ENCODE measurements around the gene CSMD2. TPM values are rescaled to one million over a fixed set of nuclear protein-coding genes. Genes with fewer than 3 reads are reported as not detected.

The CSMD2 gene
- total RNA-seq, 2 donors from 2014 or later = not detected

DNA sequence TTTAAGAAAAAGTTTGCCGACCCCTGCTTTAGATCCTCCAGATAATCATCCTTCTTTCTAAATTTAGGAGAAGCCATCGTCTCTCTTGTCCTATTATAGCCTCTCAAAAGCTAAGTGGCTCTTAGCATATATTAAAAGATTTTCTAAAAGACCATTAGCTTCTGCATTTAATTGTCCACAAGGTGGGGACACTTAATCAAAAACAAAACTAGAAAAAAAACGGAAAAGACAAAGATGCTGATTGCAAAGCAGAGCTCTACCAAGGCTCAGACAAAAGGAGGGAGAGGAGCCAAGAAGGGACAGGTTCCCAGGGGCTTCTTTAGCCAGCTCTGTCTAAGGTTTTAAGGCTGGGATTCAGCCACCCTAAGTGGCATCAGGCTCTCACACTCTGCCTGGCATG, 429.4 kb downstream of the CSMD2 start:
- ATAC-seq (replicated peaks) = no peak
- Mint-ChIP-seq H3K27ac (no peak overlapping the region), H3K27me3 (peaks cover 30% of the 10 kb centered on the region), H3K36me3 (ENCODE audit: low read depth) (no peaks in the 10 kb centered on the region), H3K9me3 (no peaks in the 10 kb centered on the region), H3K4me1 (no peaks in the 10 kb centered on the region), H3K4me3 (no peak overlapping the region)

DNA sequence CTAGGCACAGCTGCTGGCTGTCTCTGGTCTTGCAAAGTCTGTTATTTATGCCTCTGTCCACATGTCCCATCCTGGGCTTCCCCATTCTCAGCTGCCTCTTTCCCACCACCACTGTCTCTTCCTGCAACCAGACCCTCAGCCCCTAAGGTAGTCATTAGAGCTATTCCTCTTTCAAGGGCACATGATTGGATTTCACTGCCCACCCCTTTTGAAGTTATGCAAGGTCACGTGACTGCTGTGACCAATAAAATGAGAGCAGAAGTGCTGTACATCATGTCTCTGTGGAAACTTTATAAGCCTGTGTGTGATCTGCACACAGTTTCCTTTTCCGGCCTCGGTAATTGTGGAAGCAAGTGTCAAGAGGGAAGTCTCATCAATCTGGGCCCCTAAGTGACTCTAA, 437.7 kb downstream of the CSMD2 start:
- Mint-ChIP-seq H3K27ac (no peak overlapping the region), H3K27me3 (peaks cover 21% of the 10 kb centered on the region), H3K4me1 (no peaks in the 10 kb centered on the region), H3K36me3 (ENCODE audit: low read depth) (no peaks in the 10 kb centered on the region), H3K4me3 (no peak overlapping the region), H3K9me3 (no peaks in the 10 kb centered on the region)
- no peak for ATAC-seq (replicated peaks)

DNA sequence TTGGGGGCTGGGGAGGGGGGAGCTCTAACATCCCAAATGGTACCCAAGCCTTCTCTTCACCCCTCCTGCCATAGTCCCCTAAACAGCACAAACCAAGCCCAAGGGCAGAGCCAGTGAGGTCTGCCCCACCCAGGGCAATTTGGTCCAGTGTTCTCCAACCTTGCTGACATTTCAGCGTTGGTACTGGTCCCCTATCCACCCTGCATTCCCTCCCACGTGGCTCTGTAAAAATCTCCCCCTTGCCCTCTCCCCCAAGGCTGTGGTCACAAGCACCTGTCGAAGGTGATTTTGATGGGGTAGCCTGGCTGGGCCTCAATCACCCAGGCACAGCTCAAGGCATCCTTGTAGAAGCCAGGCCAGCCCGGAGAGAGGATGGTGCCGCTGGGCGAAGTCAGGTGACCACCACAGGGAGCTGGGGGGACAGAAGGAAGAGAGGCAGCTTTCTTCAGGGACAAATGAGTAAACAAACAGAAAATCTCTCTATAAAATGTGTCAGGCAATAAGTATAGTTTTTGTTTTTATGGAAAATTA, 438.7 kb downstream of the CSMD2 start:
- H3K4me3 Mint-ChIP-seq = no peak overlapping the region
- H3K9me3 Mint-ChIP-seq = no peaks in the 10 kb centered on the region
- H3K27me3 Mint-ChIP-seq = peaks cover 15% of the 10 kb centered on the region
- ATAC-seq (replicated peaks) = no peak
- H3K27ac Mint-ChIP-seq = no peak overlapping the region
- no peaks in the 10 kb centered on the region for H3K4me1 Mint-ChIP-seq
- no peaks in the 10 kb centered on the region for H3K36me3 Mint-ChIP-seq (ENCODE audit: low read depth)

DNA sequence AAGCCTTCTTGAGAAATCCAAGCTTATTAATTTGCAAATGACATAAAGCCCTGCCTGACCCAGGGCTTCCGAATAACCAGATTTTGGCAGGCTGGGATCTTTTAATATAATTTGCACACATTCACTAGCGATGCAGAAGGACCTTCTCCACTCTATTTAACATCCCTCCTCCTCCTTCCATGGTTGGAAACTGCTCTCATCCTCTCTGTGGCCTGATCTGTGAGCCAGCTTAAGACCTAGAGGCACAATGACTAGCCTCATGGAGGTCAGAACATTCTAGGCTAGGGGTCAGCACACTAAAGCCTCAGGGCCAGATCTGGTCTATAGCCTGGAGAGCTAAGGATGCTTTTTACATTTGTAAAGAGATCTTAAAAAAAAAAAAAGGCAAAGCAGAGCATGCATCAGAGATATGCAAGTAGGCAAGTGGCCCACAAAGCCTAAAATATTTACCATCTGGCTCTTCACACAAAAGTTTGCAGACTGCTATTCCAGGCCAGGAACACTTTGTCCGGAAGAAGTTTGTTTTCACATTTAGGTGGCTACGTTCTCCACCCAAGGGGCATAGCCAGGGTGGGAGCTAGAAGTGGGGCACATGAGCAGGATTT, 439.4 kb downstream of the CSMD2 start:
- Mint-ChIP-seq H3K9me3 (no peaks in the 10 kb centered on the region), H3K36me3 (ENCODE audit: low read depth) (no peaks in the 10 kb centered on the region), H3K27ac (no peak overlapping the region), H3K4me1 (no peaks in the 10 kb centered on the region), H3K4me3 (no peak overlapping the region), H3K27me3 (peaks cover 15% of the 10 kb centered on the region)
- no peak for ATAC-seq (replicated peaks)

DNA sequence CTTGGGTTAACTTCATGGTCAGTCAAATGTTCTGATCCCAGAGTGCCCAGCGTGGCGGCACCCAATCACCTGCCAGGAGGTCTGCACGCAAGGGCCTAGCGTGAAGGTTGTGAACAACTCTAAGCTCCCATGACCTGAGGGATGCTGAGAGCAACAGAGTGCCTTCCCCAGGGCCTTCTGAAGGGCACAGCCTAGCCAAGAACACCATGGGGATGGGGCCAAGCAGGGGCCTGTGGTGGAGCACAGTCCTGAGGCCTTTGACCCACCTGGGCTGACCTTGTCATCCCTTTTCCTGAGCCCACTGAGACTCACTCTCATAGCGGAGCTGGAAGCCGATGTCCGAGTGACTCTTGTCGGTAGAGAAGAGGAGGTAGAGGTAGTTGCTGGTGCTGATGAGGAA, 440.0 kb downstream of the CSMD2 start:
- no peak overlapping the region for H3K4me3 Mint-ChIP-seq
- peaks cover 12% of the 10 kb centered on the region for H3K27me3 Mint-ChIP-seq
- H3K4me1 Mint-ChIP-seq = no peaks in the 10 kb centered on the region
- no peak for ATAC-seq (replicated peaks)
- no peaks in the 10 kb centered on the region for H3K36me3 Mint-ChIP-seq (ENCODE audit: low read depth)
- no peaks in the 10 kb centered on the region for H3K9me3 Mint-ChIP-seq
- no peak overlapping the region for H3K27ac Mint-ChIP-seq

DNA sequence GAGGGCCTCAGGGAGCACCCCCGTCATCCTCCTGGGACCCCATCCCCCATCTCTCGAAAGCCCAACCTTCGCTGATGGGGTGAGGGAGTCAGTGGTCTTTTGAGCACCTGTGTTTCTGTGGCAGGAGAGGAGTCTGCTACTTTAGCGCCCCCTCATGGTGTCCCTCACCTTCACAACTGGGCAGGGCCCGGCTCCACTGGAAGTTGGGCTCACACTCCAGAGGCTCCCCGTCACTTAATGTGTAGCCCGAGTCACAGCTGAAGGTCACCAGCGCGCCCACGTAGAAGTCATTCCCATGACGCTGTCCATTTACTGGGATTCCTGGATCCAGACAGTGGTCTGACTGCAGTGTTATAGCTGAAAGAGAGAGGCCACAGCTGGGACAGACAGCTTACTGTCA, 440.7 kb downstream of the CSMD2 start:
- no peak overlapping the region for H3K4me3 Mint-ChIP-seq
- no peak for ATAC-seq (replicated peaks)
- H3K27ac Mint-ChIP-seq = no peak overlapping the region
- peaks cover 11% of the 10 kb centered on the region for H3K27me3 Mint-ChIP-seq
- no peaks in the 10 kb centered on the region for H3K4me1 Mint-ChIP-seq
- H3K9me3 Mint-ChIP-seq = no peaks in the 10 kb centered on the region
- no peaks in the 10 kb centered on the region for H3K36me3 Mint-ChIP-seq (ENCODE audit: low read depth)

DNA sequence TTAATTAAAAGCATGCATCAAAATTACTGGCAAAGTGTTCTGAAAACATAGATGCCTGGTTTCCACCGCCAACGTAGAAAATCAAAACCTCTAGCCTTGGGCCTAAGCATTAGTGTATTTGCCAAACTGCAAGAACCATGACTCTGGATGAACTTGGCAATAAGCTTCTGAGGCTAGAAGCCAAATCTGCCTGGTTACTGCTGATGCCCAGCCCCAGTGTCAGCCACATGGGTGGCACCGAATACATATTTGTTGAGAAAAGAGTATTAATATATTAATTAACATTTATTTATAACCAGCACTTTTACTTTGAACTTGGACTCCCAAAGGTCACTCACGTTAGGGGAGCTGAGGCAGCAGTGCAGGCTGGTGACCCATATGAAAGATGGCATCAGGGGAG, 441.8 kb downstream of the CSMD2 start:
- Mint-ChIP-seq H3K27me3 (peaks cover 11% of the 10 kb centered on the region), H3K36me3 (ENCODE audit: low read depth) (no peaks in the 10 kb centered on the region), H3K4me1 (no peaks in the 10 kb centered on the region), H3K9me3 (no peaks in the 10 kb centered on the region), H3K4me3 (no peak overlapping the region), H3K27ac (no peak overlapping the region)
- ATAC-seq (replicated peaks) = no peak

DNA sequence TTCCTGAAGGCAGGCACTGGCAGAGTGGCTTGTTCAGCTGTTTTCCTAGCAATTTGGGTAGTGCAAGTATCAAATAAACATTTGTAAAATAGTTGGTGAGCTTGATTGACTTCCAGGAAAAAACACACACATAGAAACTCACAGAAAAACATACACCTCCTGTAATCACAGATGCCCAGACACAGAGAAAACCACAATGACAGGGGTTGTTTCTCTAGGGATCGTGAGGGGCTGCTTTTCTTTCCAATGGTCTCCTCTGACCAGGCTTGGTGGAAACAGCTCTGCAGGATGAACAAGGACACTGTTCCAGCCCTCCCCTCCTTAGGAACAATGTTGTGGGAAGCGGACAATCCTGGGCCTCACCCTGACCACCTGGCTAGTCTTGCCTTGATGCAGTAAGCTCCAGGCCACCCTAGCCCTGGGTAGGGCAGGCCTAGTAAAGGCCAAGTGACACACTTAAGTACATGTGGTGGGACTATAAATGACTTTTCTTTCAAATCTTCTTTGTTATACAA, 443.7 kb downstream of the CSMD2 start:
- H3K36me3 Mint-ChIP-seq (ENCODE audit: low read depth) = no peaks in the 10 kb centered on the region
- no peaks in the 10 kb centered on the region for H3K9me3 Mint-ChIP-seq
- no peak for ATAC-seq (replicated peaks)
- H3K27me3 Mint-ChIP-seq = peaks cover 15% of the 10 kb centered on the region
- no peak overlapping the region for H3K4me3 Mint-ChIP-seq
- H3K27ac Mint-ChIP-seq = no peak overlapping the region
- no peaks in the 10 kb centered on the region for H3K4me1 Mint-ChIP-seq

DNA sequence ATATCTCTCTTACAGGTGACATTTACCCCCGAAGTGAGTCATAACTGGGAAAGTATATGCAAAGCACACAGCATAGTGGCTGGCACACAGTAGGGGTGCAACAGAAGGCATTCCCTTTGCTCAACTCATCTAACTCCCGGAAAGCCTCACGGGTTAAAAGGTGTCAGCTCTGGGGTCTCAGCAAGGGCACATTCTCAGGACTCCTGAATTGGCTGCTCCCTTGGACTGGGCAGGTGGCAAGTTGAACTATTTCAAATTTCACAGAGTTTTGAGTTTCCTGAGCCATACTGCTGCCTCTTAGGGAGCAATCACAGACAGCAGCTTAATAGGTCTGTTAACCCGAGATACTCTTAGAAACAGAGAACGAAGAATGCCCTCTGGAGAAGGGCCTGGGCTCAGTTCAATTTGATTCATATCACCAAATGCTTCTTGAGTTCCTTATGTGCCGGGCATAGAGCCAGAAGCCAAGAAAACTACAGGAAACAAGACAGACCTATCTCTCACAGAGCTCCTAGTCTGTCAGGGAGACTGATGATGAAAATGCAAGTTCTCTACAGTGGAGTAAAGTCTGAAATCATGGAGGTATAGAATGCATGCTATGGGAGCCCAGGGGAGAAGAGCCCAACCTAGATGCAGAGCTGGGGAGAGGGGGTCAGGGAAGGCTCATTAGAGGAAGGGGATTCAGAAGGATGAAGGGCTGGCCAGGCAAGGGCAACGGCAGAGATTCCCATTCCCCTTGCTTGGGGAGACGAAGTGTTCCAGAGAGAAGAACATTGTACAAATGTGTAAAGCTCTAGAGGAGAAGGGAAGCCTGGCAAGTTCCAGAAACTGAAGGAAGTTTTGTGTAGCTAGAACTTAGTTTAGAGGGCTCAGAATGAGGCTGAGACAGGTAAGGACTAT, 445.0 kb downstream of the CSMD2 start:
- ATAC-seq (replicated peaks) = no peak

DNA sequence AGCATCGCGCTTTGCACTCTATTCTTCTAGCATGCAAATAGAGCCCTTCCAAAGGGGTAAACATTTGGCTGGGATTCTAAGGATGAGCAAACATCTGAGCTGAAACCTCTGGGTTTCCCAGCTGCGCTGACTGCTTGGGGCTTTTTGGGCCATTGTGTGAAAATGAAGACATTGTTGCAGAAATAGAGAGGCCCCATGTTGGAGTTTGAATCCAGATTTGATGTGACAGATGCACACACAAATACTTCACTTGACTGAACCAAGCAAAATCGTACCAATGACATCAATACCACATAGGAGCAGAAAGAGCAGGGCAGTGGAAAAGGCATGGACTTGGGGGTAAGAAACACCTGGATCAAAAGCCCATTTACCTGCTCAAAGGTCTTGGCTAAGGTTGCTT, 445.7 kb downstream of the CSMD2 start:
- no peaks in the 10 kb centered on the region for H3K36me3 Mint-ChIP-seq (ENCODE audit: low read depth)
- H3K9me3 Mint-ChIP-seq = no peaks in the 10 kb centered on the region
- H3K4me3 Mint-ChIP-seq = no peak overlapping the region
- peaks cover 15% of the 10 kb centered on the region for H3K27me3 Mint-ChIP-seq
- H3K4me1 Mint-ChIP-seq = no peaks in the 10 kb centered on the region
- ATAC-seq (replicated peaks) = no peak
- H3K27ac Mint-ChIP-seq = no peak overlapping the region

More for the DNA sequence above, 445.0 kb downstream of the CSMD2 start:
- Mint-ChIP-seq H3K9me3 (no peaks in the 10 kb centered on the region), H3K4me3 (no peak overlapping the region), H3K4me1 (no peaks in the 10 kb centered on the region), H3K27ac (no peak overlapping the region), H3K36me3 (ENCODE audit: low read depth) (no peaks in the 10 kb centered on the region), H3K27me3 (peaks cover 15% of the 10 kb centered on the region)

DNA sequence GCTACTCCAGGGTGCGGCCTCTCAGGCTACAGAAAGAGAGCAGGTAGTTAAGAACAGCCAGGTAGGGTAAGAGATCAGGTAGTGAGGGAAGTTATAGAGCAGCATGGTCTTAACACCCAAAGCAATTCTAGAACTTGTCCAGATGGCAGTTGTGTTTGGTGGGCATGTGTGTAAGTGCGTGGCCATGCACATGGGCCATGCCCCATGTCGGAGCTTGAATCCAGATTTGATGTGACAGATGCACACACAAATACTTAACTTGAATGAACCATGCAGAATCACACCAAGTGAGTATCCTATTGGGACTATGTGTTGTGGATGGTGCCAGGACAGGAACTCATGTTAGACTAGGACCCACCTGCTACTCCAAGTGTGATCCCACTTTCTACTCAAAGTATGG, 446.8 kb downstream of the CSMD2 start:
- no peaks in the 10 kb centered on the region for H3K36me3 Mint-ChIP-seq (ENCODE audit: low read depth)
- ATAC-seq (replicated peaks) = no peak
- H3K4me1 Mint-ChIP-seq = no peaks in the 10 kb centered on the region
- peaks cover 21% of the 10 kb centered on the region for H3K27me3 Mint-ChIP-seq
- H3K27ac Mint-ChIP-seq = no peak overlapping the region
- H3K4me3 Mint-ChIP-seq = no peak overlapping the region
- H3K9me3 Mint-ChIP-seq = no peaks in the 10 kb centered on the region

DNA sequence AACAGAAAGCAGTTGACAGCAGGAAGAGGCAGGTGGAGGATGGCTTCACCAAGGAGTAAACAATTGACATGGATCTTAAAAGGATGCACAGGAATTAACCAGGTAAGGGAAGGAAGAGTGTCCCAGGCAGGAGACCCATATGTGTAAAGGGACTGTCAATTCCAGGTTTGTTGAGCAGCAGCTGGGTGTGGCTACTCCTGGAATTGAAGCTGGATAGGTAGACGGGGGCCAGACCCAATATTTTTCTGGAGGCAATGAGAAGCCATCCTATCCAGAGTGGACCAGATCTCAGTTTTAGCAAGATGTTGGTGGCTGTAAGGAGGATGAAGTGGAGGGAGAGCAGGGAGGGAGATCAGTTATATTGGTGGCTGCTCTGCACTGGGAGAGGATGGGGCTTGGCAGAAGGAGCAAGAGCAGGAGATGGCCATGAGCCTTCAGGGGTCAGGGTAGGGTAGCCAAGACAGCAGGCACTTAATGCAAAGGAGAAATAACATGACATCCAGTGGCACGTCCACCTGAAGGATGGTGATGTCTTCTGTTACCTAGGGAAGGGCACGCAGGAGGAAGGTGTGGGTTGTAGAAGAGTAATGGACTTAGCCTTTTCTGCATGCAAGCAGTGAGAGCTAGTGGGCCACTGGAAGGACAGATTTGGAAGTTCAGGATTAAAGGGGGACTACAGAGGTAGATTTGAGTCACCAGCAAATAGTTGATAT, 447.9 kb downstream of the CSMD2 start:
- peaks cover 20% of the 10 kb centered on the region for H3K27me3 Mint-ChIP-seq
- H3K4me3 Mint-ChIP-seq = no peak overlapping the region
- H3K36me3 Mint-ChIP-seq (ENCODE audit: low read depth) = no peaks in the 10 kb centered on the region
- no peak for ATAC-seq (replicated peaks)
- H3K9me3 Mint-ChIP-seq = no peaks in the 10 kb centered on the region
- H3K27ac Mint-ChIP-seq = no peak overlapping the region
- no peaks in the 10 kb centered on the region for H3K4me1 Mint-ChIP-seq

DNA sequence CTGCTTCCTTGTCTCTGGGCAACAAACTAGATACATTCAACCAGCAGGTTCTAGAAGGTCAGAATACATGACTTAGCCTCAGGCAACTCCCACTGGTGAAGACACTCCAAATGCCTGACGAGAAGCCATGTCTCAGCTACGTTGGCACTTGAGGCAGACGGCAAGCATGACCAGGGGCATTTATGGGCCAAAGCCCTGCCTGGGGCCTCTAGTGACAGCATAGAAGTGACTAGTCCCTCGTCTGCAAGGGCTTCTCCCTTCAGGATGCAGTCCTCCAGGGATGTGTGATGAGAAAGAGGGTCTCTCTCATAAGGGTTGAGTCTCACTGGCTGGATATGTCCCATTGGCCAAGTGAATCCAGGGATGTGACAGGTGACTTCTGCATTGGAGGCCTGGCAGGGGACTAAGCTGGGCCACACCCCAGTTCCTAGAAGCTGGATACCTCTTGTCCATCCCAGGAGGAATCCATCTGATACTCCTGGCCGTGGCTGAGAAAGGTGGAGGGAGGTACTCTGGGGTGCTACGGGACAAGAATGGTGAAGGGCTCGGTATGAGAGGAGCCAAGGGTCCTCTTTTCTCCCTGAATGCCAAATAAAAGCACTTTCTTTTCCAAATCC, 449.7 kb downstream of the CSMD2 start:
- H3K36me3 Mint-ChIP-seq (ENCODE audit: low read depth) = no peaks in the 10 kb centered on the region
- ATAC-seq (replicated peaks) = no peak
- H3K4me1 Mint-ChIP-seq = no peaks in the 10 kb centered on the region
- H3K27ac Mint-ChIP-seq = no peak overlapping the region
- H3K4me3 Mint-ChIP-seq = no peak overlapping the region
- no peaks in the 10 kb centered on the region for H3K9me3 Mint-ChIP-seq
- peaks cover 23% of the 10 kb centered on the region for H3K27me3 Mint-ChIP-seq

DNA sequence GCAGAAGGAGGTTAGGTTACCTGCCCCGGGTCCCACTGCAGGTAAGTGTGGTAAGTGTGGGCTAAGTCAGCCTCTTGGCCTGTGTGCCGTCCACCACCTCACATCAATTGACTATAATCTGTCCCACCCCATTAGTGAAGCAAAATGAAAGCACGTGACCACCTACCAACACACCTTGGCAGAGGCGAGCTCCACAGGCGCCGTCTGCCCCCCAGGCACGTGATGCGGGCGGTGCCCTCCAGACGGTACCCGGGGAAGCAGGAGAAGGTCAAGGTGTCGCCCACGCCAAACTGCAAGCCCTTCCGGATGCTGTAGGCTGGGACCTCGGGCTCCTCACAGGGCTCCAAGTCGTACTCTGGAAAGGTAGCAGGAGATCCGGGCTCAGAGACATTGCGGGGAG, 450.6 kb downstream of the CSMD2 start:
- Mint-ChIP-seq H3K9me3 (no peaks in the 10 kb centered on the region), H3K27ac (no peak overlapping the region), H3K27me3 (peaks cover 30% of the 10 kb centered on the region), H3K4me1 (no peaks in the 10 kb centered on the region), H3K36me3 (ENCODE audit: low read depth) (no peaks in the 10 kb centered on the region), H3K4me3 (no peak overlapping the region)
- ATAC-seq (replicated peaks) = no peak
